Anterior cingulate cortex (tissue), 58 donors: ENCODE data around the gene SLITRK3.
A peak's percentile ranks its signal among the peaks of the same experiment; 100 is the strongest.
"Not testable (repeated sequence)": the region's sequence is repeated elsewhere in the genome, so short reads cannot be mapped to it uniquely, and the experiment has no call there.

Experiments
- DNase-seq, 58 donors: peaks; one replicate each; lab custom pipeline; 2025; lab: John Stamatoyannopoulos, UW

The SLITRK3 gene

GRCh38 chr3:165193366-165194254, 2.6 kb downstream of the SLITRK3 start:
- DNase-seq: peak in 4 of 58 donors; percentile 22 to 42 (median 36)

- DNase-seq: peak in 11 of 58 donors; percentile 4 to 77 (median 48)
Observed at GRCh38 chr3:165192610-165193192, 3.5 kb downstream of the SLITRK3 start.

GRCh38 chr3:165191491-165191890, 4.7 kb downstream of the SLITRK3 start:
- DNase-seq: no peak

GRCh38 chr3:165188452-165188851, 7.7 kb downstream of the SLITRK3 start:
- no peak for DNase-seq

GRCh38 chr3:165185707-165186327, 10.4 kb downstream of the SLITRK3 start:
- DNase-seq: peak in 15 of 58 donors; percentile 15 to 57 (median 32)

GRCh38 chr3:165181556-165181955, 14.6 kb downstream of the SLITRK3 start:
- no peak for DNase-seq

GRCh38 chr3:165170236-165170635, 25.9 kb downstream of the SLITRK3 start:
- no peak for DNase-seq

- no peak for DNase-seq
Observed at GRCh38 chr3:165169368-165169767, 26.8 kb downstream of the SLITRK3 start.

GRCh38 chr3:165162883-165163282, 33.3 kb downstream of the SLITRK3 start:
- no peak for DNase-seq

- DNase-seq: peak in 2 of 58 donors; percentile 1
Observed at GRCh38 chr3:165159760-165160421, 36.3 kb downstream of the SLITRK3 start.

GRCh38 chr3:165158011-165158410, 38.2 kb downstream of the SLITRK3 start:
- no peak for DNase-seq

- no peak for DNase-seq
Observed at GRCh38 chr3:165156757-165157420, 39.3 kb downstream of the SLITRK3 start.

GRCh38 chr3:165148876-165149441, 47.2 kb downstream of the SLITRK3 start:
- DNase-seq: no peak

- no peak for DNase-seq
Observed at GRCh38 chr3:165144271-165144670, 51.9 kb downstream of the SLITRK3 start.

GRCh38 chr3:165139918-165140317, 56.3 kb downstream of the SLITRK3 start:
- DNase-seq: not testable (repeated sequence)
